Heart right ventricle (tissue), 16 donors: Measurements from ENCODE around the gene CDIPT. TPM values are rescaled to one million over a fixed set of nuclear protein-coding genes. Genes with fewer than 3 reads are reported as not detected.

Source experiments
- ATAC-seq, 8 donors: fragments of 200-7000 bp; cut with Tn5 transposase; one replicate each; pipeline ENCODE4 v1.9.1; 2020; ENCODE audit warnings: mild to moderate bottlenecking in 8 of 8, moderate library complexity in 8 of 8, moderate number of reproducible peaks in 1 of 8
- DNase-seq, 2 donors: peaks; one replicate each; pipeline ENCODE4 v3.0.0-alpha.2; 2020
- H3K27ac ChIP-seq, 10 donors: fragments of 200-600 bp; sonication (generic) in 2 of 10; one replicate each; pipeline versions ENCODE4 v1.5.0 to v1.8.0; 2020 to 2022; ENCODE audit warnings: mild to moderate bottlenecking in 3 of 10
- H3K27me3 ChIP-seq, 7 donors: fragments of 200-600 bp; one replicate each; pipeline ENCODE4 v1.8.0; 2021 to 2022; ENCODE audit warnings: mild to moderate bottlenecking in 2 of 7
- H3K36me3 ChIP-seq, 9 donors: fragments of 200-600 bp; sonication (generic) in 1 of 9; one replicate each; pipeline versions ENCODE4 v1.5.0 to v1.8.0; 2020 to 2022; ENCODE audit warnings: mild to moderate bottlenecking in 2 of 9
- H3K4me1 ChIP-seq, 9 donors: fragments of 200-600 bp; sonication (generic) in 1 of 9; one replicate each; pipeline versions ENCODE4 v1.5.0 to v1.8.0; 2020 to 2022; ENCODE audit warnings: mild to moderate bottlenecking in 4 of 9
- H3K4me3 ChIP-seq, 10 donors: fragments of 200-600 bp; sonication (generic) in 2 of 10; one replicate each; pipeline versions ENCODE4 v1.5.0 to v1.8.0; 2020 to 2022; ENCODE audit warnings: mild to moderate bottlenecking in 7 of 10, moderate library complexity in 2 of 10
- H3K9me3 ChIP-seq, 11 donors: fragments of 200-600 bp in 10 of 11; sonication (generic) in 2 of 11; one replicate each; pipeline versions ENCODE4 v1.5.0 to v1.8.0; 2013 to 2022; ENCODE audit warnings: mild to moderate bottlenecking in 2 of 11, control low read depth in 1 of 11, moderate library complexity in 1 of 11
- WGBS, 2 donors: extraction: QIAGEN DNeasy Blood & Tissue Kit; methylation state at CpG; one replicate each; pipeline ENCODE4 v1.1.7; 2013; ENCODE audit warnings: inconsistent platforms in 1 of 2; 5-methylcytosine and 5-hydroxymethylcytosine counted together
- intact Hi-C, 10 donors: fragments of 100-400 bp; cut with DNase I; formaldehyde crosslinking; loops; one replicate each; pipeline versions ENCODE4 v1.11.1 to v1.14.2; 2022
- polyA plus RNA-seq, 2 donors: library from polyadenylated mRNA; stranded (reverse); fragments of 200-250 nt; gene quantifications; one replicate each; pipeline ENCODE4 v1.2.3, GENCODE V29; 2013
- total RNA-seq, 10 donors: library from RNA; stranded (reverse); fragmentation: NEBNext Ultra II Directional in 3 of 10; extraction: Animal tissue kit (Norgen Biotek cat#: 25700) in 3 of 10; gene quantifications; one replicate each; pipeline versions ENCODE4 v1.2.1 to v1.2.4, GENCODE V29; 2021 to 2023
- TF ChIP-seq, protein P1 (sequence below), 9 donors: fragments of 200-600 bp; sonication (generic) in 2 of 9; IDR thresholded peaks; one replicate each; pipeline versions ENCODE4 v1.5.0 to v1.8.0; 2021 to 2022; ENCODE audit warnings: antibody characterized with exemption in 9 of 9, mild to moderate bottlenecking in 5 of 9, moderate library complexity in 1 of 9
- donor health status: Arrhythmogenic right ventricular cardiomyopathy.
- donor health status: ischemic (EF 13 %, LVEDD 7.1; RV severe dilation, severe dysfunction).
- donor health status: healthy with polysubstance abuse.
- donor health status: DM: no; HTN: yes; CAD: no.
- donor health status: DM: no; HTN: no; CAD: no.
- donor health status: ischemic (EF 25% LVEDD 6.9; RV normal size, moderate dysfunction).
- donor health status: ischemic (EF 25% LVEDD 5.7; RV mildly dilated, moderate dysfunction).
- donor health status: healthy.
- donor health status: DM: yes; HTN: yes; CAD: no.
- donor health status: Ischemic cardiomyopathy.
- donor health status: ischemic (EF 35%, LVEDD 5.7; RV mildly dilated, moderate dysfunction).
- donor health status: nonischemic (EF 11% LVEDD 7.7; RV severe dilation, severe dysfunction).
- donor health status: DM: yes; HTN: yes; CAD: no.
- donor health status: PGD.
- donor health status: ischemic (EF 29% LVEDD 5.4; RV normal size, mild dysfunction).
- donor health status: nonischemic (EF 23%, LVEDD 6.1; RV moderate dilation, normal function).

The CDIPT gene
- total and polyA plus RNA-seq, 12 donors: 55.1 to 99.6 (median 72.7) TPM

GRCh38 chr16:29898804-29899515, 35.9 kb upstream of the CDIPT start:
- Histone ChIP-seq H3K27me3 (peaks cover 6 to 64% (median 41%) of the 10 kb centered on the region in 7 donors), H3K4me1 (peaks cover 0 to 25% (median 13%) of the 10 kb centered on the region in 9 donors), H3K27ac (peak overlapping the region in 1 of 10 donors; percentile 26), H3K4me3 (peak overlapping the region in 6 of 10 donors; percentile 41 to 76 (median 66)), H3K36me3 (no peaks in the 10 kb centered on the region), H3K9me3 (no peaks in the 10 kb centered on the region)
- no peak for DNase-seq
- WGBS, 2 donors: 1% methylated on average over 25 of the region's 25 CpGs
- peak in 4 of 8 donors; percentile 11 to 20 (median 16) for ATAC-seq
- intact Hi-C loops: no loop called here
- TF ChIP-seq, protein P1, sequence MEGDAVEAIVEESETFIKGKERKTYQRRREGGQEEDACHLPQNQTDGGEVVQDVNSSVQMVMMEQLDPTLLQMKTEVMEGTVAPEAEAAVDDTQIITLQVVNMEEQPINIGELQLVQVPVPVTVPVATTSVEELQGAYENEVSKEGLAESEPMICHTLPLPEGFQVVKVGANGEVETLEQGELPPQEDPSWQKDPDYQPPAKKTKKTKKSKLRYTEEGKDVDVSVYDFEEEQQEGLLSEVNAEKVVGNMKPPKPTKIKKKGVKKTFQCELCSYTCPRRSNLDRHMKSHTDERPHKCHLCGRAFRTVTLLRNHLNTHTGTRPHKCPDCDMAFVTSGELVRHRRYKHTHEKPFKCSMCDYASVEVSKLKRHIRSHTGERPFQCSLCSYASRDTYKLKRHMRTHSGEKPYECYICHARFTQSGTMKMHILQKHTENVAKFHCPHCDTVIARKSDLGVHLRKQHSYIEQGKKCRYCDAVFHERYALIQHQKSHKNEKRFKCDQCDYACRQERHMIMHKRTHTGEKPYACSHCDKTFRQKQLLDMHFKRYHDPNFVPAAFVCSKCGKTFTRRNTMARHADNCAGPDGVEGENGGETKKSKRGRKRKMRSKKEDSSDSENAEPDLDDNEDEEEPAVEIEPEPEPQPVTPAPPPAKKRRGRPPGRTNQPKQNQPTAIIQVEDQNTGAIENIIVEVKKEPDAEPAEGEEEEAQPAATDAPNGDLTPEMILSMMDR (IDR thresholded peaks at IDR 0.05): no peak

- H3K27me3 ChIP-seq: peaks cover 6 to 64% (median 41%) of the 10 kb centered on the region in 7 donors
Measured at GRCh38 chr16:29898135-29898803, 35.2 kb upstream of the CDIPT start.

GRCh38 chr16:29897333-29897732, 34.3 kb upstream of the CDIPT start:
- intact Hi-C loops: no loop called here
- peaks cover 6 to 64% (median 41%) of the 10 kb centered on the region in 7 donors for H3K27me3 ChIP-seq

More at GRCh38 chr16:29898135-29898803, 35.2 kb upstream of the CDIPT start:
- no peak overlapping the region for H3K27ac ChIP-seq
- no peak overlapping the region for H3K4me3 ChIP-seq
- WGBS, 2 donors: 12 to 13% methylated on average over 9 of the region's 9 CpGs
- TF ChIP-seq, protein P1 (IDR thresholded peaks at IDR 0.05): no peak
- no peaks in the 10 kb centered on the region for H3K36me3 ChIP-seq
- DNase-seq (no peak), ATAC-seq (no peak)
- no peaks in the 10 kb centered on the region for H3K9me3 ChIP-seq
- peaks cover 0 to 25% (median 13%) of the 10 kb centered on the region in 9 donors for H3K4me1 ChIP-seq
- intact Hi-C loops: no loop called here

DNA sequence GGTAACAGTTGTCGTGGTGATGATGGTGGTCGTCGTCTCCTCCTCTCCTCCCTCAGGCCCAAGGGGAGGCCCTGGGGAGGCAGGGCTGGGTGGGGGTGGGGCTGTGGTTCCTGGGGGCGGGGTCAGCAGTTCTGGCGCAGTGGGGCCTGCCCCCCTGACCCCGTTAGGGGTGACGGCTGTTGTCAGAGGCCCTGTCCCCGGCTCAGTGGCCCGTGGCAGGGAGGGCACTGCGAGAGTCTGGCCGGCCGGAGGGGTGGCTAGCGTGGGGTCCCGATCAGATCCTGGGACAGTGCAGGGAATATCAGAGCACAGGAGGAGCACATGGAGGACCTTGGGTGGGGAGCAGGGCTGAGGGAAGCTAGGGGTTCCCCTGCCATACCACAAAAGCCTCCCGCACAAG, 33.8 kb upstream of the CDIPT start:
- Histone ChIP-seq H3K4me1 (peaks cover 0 to 25% (median 13%) of the 10 kb centered on the region in 9 donors), H3K36me3 (no peaks in the 10 kb centered on the region), H3K9me3 (no peaks in the 10 kb centered on the region), H3K4me3 (no peak overlapping the region), H3K27me3 (peaks cover 6 to 60% (median 41%) of the 10 kb centered on the region in 7 donors), H3K27ac (no peak overlapping the region)
- ATAC-seq (no peak), DNase-seq (no peak)
- intact Hi-C loops: no loop called here
- TF ChIP-seq, protein P1 (IDR thresholded peaks at IDR 0.05): no peak
- 43 to 51% methylated on average over 14 to 15 of the region's 15 CpGs for WGBS, 2 donors

More at GRCh38 chr16:29897333-29897732, 34.3 kb upstream of the CDIPT start:
- no peaks in the 10 kb centered on the region for H3K9me3 ChIP-seq
- H3K36me3 ChIP-seq: no peaks in the 10 kb centered on the region
- H3K4me1 ChIP-seq: peaks cover 0 to 25% (median 13%) of the 10 kb centered on the region in 9 donors
- no peak overlapping the region for H3K4me3 ChIP-seq
- ATAC-seq (no peak), DNase-seq (no peak)
- TF ChIP-seq, protein P1 (IDR thresholded peaks at IDR 0.05): no peak
- no peak overlapping the region for H3K27ac ChIP-seq
- 32 to 60% methylated on average over 4 of the region's 4 CpGs for WGBS, 2 donors
